HG03558 (cell line): ENCODE results near the gene IGFBP2.

Experiments
- ATAC-seq: cut with Tn5 transposase; IDR thresholded peaks from one replicate; pipeline ENCODE4 v1.9.1; 2021; ENCODE audit warnings: moderate number of reproducible peaks; ENCODE audit not compliant: unreplicated experiment; ENCODE audit errors: extremely low read depth

Gene IGFBP2

DNA sequence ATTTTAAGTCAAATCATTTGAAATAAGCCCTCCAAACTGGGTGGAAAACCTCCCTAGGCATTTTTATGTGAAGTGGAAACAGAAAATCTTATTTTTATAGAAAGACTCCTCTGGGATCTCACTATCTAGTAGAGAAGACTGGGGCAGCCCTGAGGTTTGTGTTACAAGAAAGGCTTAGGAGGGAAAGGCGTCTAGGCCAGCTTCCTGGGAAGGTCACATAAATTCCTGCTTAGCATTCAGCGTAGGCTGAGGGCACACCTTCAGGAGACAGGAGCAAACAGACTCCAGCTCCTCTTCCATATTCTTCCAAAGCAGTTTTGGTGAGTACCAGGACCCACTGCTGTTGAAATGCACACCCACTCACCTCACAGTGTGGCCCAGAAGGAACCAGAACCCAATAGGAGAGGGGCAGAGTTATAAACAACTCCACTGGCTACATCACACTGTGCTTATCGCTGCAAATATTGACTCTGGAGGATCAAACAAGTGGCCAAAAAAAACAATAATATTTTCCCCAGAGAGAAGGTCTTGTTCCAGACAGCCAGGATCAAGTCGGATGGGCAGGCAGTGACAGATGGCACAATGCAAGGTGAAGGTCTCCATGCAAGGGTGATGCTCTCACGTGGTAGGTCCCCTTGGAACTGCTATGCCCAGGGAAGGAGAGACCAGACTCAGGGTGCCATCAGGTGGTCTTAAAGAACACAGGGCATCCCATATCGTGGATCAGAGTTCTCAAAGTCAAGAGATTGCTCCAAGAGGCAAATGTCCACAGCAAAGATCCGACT lies 17.7 kb upstream of the IGFBP2 start:
- ATAC-seq, result no peak

DNA sequence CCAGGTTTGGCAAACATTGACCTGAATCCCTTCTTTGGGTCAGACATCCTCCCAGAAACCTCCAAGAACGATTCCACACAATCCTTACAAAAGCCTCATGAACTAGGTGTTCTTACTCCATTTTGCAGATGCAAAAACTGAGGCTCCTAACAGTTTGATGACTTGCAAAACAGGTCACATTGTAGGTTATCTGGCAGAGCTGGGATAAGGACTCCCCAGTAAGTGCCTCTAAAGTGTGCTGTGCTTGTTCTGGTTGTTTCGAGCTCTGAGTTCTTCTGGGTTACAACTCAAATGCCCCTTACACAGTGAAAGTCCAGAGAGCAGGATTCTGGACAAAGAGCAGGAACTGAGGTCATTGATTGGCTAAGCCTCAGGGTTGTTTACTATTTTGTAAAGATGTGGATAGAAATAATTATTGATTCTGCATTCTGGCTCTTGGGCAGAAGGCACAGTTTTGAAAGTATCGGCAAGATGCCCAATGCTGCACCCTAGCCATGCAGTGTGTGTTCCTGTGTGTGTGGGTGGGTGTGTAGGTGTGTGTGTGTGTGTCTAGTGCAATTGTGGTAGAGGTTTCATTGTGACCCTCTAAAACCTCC lies 17.0 kb upstream of the IGFBP2 start:
- ATAC-seq, result no peak

DNA sequence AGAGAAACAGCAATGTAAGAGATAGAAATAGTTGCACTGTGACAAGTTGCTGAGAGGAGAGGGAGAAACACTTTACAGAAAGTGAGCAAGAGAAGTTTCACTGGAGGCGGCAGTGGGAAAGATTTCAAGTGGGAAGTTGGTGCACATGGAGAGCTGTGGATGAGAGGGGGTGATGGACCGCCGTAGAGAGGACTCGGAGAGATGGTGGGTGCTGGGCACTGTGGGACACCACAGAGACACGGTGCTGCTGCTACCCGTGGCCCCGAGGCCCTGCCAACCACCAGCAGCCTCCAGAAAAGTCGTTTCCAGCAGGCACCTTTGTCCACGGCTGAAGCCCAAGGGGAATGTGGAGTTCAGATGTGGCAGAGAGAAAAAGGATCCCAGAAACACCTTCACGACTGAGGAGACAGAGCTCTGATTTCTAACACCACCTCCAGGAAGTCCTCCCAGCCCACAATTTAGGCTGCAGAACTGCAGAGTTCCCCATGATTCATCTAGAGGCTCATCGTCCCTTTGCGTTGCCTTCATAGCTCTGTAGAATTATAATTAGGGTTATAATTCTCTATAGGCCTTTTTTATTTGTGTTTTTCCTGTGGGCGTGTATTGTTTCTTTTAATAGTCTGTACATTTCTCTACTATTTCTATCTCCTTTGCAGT lies 15.9 kb upstream of the IGFBP2 start:
- ATAC-seq, result no peak

DNA sequence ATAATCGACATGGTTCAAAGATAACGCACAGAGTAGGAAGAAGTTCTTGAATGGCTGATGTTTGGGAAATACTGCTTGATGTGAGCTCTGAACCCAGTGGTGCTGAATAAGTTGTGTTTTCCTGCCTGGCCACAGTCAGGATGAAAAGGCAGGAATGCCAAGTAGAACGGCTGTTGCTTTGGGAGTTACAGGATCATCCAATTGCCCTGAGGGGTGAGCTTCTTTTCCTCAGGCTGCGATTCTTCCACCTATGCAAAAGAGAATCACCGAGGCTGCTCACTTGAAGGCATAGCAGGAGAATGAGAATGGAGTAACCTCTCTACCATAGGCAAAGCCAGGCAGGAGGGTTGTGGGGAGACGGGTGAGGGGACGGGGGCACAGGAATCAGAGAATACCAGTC lies 14.4 kb upstream of the IGFBP2 start:
- ATAC-seq, result no peak

DNA sequence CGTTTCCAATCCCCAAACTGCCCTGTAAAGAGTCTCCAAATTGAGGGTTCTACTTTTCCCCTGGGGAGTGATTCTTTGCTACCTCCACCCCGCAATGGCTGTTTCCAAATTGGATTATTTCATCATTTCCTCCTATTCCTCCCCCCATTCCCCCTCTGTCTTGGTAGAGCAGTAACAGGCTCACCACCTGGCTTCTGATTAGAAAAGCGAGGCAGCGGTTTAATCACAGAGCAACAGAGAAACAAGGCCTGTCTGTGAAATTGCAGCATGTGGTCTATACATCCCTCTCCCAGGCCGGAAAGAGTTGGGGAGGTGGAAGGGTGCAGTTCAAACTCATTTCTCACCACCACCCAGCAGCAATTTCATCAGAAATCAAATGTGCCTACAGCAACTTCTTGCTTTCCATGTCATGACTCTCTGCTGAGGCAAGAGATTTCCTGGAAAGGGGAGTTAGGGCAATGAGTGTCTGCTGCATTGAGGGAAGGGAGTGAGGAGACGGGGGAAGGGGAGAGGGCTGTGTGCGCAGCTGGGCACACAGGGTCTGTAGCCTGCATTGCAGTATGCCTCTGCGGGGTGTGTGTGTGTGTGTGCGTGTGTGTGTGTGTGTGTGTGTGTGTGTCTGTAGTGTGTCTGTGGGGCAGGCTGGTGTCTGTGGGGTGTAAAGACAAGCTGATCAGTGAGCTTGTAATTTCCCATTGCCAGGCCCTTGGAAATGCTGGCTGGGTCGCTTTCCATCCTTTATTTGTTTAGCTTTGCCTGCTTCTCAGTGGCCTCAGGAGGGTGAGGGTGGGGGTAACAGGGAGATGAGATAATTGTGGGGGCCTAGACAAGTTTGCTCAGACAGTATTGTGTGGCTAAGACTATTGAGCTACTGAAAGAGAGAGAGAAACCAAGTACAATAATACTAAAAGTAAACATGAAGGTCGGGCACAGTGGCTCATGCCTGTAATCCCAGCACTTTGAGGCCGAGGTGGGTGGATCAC lies 13.5 kb upstream of the IGFBP2 start:
- ATAC-seq, result no peak

DNA sequence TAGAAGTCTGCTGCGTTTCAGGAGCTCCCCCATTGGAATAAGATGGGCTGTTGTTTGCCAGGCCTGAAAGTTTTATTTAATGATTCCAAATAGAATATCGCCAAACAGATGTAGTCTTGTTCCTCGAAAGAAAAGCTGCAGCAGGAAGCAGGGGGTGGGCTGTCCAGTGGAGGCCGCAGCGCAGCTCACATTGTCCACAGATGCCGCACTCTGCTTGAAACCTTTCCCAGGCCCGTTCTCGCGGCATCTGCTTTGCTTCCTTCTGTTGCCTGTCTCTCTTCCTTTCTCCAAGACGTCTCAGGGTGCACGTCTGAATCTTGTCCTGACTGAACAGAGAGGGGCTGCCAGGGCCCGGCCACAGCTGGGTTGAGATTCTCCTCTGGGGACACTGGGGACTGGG lies 12.4 kb upstream of the IGFBP2 start:
- no peak for ATAC-seq

DNA sequence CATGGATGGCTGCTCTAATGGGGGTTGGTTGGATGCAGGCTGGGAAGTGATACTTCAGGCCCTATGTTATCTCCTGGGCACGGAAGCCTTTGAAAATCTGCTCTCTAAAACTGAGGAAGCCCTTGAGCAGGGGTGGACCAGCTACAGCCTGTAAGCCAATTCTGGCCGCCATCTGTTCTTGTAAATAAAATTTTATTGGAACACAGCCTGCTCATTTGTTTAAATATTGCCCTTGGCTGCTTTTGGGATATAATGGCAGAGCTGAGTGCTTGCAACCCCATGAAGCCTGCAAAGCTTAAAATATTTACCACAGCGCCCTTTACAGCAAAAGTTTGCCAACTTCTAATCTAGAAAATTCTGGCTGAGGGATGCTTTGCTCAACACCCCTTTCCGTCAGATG lies 11.9 kb upstream of the IGFBP2 start:
- no peak for ATAC-seq

DNA sequence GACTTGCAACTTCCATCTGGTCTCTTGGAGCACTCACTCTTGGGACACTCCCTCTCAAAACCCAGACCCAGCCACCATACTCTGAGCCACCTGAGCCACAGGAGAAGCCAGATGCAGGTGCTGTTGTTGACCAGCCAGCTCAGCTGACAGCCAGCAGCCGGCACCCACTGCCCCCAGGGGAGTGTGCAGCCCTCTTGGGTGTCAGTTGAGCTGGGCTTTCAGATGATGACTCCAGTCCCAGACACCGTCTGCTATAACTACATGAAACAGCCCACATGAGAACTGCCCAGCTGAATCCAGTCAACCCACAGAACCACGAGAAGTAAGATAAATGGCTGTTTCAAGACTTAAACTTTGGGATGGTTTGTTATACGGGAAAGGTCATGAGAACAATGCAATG lies 10.7 kb upstream of the IGFBP2 start:
- no peak for ATAC-seq

DNA sequence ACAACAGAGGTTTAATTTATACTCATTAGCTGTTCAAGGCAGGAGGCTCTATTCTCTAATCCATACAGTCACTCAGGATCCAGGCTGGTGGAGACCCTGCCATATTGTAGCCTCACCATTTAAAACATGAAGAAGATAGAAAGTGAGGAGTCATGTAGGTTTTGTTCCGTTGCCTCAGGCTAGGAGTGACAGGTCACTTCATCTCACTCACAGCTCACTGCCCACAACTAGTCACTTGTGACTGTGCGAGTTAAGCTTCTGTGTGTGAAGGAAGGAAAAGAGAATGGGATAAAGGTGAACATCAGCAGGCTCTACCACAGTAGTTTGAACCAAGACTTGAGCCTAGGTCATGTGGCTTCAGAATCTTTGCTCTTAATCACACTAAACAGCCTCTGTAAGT lies 9.0 kb upstream of the IGFBP2 start:
- no peak for ATAC-seq

DNA sequence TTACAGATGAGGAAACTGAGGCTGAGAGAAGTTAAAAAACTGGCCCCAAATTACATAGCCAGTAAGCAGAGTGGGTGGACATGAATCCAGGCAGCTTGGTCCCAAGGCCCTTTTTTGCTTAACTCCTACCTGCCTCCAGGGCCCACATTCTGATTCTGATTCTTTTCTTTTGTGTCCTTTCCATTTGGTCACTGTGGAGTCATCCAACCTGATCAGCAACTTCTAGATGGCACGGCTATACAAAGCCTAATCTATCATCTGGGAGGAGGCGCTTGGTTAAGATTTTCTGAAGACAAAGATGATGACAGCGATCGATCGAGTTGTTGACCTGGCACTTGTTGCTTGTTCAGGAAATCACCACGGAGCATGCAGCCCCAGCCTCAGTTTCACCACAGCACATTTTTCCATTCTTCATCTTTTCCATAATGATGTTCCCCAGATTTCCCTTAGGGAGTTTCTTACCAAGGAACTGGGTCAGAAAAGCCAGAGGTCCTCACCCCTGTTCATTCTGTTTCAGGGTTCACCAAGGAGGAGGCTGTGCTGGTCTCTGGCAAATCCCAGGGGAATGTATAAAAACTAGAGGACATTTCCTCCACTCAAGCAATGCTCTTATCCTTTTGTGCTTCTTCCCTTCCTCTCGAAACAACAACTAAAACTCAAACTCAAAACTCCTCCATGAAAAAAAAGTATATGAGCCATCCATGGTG lies 6.9 kb upstream of the IGFBP2 start:
- ATAC-seq, result no peak

DNA sequence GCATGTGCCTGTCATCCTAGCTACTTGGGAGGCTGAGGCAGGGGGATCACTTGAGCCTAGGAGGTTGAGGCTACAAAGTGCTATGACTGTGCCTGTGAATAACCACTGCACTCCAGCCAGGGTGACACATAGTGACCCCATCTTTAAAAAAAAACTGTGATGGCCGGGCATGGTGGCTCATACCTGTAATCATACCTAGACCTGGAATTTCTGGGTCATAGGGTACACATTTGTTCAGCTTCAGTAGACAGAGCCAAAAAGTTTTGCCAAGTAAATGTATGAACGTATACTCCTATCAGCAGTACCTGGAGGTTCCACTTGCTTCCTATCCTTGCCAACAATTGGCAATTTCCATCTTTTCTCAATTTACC lies 6.4 kb upstream of the IGFBP2 start:
- no peak for ATAC-seq

DNA sequence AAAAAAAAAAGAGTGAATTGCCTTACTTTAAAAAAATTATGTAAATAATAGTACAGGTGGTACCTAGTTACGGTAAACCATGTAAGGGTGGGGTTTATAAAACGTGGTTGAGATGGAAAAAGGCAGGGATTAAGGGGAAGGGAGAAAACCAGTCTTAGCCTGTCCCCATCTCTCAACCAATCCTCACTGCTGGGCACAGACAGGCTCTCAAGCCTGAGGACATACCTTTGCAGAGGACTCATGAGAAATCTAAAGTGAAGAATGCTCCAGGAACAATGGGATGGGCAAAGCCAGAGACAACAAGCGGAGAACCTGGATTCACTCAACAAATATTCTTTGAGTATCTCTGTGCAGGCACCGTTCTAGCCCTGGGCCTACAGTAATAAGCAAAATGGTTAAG lies 3.4 kb upstream of the IGFBP2 start:
- ATAC-seq, result no peak

DNA sequence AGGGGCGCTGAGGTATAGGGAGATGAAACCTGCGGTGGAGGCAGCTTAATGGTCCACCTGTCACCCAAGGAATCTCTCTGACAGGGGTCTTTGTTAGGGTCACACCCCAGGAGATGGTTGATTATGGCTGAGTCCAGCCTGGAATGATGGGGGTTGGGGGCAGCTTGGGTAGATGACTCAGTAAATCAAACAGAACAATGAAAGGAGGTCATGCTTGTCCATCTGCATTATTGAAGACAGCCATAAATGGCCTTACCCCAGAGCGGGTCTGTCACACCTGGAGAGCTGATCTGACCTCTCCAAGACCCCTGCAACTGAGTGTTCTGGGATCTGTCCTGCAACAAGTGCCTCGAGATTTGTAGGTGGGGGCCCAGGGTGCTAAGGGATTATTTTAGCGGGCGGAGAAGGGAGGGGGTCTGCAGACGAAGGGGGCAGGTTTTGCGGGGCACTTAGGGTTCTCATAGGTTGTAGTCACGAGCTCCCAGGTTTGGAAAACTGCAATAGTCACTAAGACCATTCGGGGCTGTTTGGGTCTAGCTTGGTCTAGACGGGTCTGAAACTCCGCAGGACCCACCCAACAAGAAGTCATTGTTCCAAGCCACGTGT lies 771 bp upstream of the IGFBP2 start:
- no peak for ATAC-seq

DNA sequence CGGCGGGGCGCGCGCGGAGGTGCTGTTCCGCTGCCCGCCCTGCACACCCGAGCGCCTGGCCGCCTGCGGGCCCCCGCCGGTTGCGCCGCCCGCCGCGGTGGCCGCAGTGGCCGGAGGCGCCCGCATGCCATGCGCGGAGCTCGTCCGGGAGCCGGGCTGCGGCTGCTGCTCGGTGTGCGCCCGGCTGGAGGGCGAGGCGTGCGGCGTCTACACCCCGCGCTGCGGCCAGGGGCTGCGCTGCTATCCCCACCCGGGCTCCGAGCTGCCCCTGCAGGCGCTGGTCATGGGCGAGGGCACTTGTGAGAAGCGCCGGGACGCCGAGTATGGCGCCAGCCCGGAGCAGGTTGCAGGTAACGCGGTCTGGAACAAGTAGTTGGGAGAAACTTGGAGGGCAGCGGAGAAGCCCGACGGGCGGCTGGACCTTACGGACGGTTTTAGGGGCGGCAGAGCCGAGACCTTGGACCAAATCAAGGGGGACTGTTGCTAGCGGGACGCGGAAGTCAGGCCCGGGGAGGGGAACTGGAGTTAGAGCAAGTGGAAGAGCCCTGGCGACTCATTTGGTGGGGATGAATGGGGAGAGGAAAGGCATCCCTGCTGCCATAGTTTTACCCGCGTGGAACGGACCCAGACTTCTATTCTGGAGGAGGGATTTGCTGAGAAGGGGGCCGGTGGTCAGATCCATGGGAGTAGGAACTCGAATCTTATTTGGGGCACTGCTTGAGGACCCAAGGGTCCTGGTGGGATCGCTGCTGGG lies 573 bp downstream of the IGFBP2 start:
- no peak for ATAC-seq

DNA sequence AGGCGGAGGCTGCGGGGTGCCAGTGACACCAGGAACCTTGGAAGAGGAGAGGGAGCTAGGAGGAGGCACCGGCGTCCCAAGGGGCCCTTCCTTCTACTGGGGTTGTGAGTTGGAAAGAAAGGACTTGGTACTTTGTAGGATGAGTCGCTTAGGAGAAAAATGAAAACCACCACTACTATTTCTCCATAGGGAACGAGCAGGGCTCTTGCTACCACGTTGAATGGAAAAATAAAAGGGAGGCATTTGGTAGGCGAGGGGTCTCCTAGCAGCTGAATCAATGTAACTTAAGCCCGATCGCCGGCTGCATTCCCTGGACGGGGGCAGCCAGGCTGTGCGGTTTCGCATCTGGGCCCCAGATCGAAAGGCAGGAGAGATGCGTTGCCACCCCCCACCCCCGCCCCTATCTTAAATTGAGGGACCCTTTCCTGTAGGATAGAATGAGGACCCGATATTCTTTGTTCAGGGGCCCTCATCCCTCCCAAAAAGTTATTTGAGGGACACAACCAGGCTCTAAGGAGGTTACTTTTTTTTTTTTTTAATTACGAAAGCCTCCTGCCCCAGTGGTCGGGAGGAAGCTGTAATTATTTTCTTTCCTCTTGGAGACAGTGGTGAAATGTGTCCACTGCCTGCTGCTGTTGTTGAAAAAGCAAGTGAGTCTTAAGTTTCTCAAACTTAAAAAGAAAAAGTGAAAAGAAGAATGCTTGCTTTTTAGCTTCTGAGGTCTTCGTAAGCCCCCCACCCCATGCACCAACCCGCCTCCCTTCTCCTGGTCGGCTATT lies 1.3 kb downstream of the IGFBP2 start:
- ATAC-seq, result no peak

DNA sequence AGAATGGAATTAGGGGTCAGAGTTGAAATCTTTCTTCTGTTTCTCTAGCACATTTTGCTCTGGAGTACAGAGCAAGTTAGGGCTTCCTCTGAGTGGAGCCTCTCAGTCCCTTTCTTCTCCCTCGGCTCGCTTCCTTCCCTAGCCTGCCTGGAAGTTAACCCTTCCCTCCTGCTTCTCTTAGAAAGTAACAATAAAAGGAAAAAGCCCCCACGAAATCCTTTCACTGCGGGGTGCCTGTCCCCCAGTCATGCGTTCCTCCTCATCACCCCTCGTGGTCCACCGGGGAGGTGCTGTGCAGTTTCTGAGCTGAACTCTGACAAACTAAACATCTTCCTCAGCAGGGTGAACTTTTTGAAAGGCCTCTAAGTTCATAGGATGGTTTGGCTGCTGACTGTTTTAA lies 2.0 kb downstream of the IGFBP2 start:
- ATAC-seq, result no peak

DNA sequence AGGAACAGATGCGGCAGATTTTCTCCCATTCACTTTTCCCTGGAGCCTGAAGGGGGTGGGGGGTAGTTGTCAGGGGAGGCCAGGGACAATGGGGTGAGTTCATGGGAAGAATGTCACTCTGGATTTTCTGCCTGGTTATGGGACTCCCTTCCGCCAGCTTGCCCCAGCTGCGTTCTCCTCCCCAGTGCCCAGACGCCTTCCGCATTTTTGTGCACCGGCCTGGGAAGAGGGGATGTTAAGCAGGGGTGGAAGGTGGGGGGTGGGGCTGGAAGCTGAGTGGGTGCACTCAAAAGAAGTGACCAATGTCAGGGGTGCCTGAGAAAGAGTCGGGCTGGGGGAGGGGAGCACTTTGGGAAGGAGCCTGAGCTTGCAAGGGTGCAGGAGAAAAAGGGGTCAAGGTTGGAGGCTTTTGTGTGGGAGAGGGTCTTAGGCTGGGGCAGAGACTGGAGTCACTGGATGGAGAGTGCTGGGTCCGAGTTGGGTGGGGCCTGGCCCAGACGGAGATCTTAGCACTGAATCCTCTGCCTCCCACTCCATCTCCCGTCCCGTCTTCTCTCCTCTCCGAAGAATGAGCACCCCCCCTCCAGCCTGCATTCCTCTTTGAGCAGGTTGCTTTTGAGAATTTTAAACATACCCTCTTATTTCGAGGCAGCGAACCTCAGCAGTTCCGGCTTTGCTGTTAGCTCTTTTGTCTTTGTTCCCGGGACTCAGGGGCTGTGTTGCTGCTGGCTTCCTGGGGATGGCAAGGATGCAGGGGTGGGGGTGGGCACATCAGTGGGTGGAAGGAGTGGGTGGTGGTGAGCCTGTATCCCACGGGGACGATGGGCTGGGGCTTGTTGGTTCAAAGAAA lies 2.7 kb downstream of the IGFBP2 start:
- ATAC-seq, result no peak
